ENCODE measurements around the gene SLC19A1.

DNA sequence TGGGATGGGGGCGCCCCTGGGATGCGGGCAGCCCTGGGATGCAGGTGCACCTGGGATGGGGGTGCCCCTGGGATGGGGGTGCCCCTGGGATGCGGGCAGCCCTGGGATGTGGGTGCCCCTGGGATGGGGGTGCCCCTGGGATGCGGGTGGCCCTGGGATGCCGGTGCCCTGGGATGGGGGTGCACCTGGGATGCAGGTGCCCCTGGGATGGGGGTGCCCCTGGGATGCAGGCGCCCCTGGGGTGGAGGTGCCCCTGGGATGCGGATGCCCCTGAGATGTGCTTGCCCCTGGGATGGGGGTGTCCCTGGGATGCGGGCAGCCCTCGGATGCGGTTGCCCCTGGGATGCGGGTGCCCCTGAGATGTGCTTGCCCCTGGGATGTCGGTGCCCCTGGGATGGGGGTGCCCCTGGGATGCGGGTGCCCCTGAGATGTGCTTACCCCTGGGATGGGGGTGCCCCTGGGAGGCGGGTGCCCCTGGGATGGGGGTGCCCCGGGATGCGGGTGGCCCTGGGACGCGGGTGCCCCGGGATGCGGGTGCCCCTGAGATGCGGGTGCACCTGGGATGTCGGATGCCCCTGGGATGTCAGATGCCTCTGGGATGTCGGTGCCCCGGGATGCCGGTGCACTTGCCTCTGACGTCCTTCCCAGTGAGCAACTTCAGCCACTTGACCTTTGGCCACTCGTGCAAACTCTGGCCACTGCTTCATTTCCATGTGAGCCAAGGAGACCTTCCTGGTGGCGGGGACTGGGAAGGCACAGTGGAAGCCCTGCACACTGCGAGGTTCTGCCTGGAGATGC lies 37.3 kb upstream of the SLC19A1 start:
- TF ChIP-seq, protein P1, sequence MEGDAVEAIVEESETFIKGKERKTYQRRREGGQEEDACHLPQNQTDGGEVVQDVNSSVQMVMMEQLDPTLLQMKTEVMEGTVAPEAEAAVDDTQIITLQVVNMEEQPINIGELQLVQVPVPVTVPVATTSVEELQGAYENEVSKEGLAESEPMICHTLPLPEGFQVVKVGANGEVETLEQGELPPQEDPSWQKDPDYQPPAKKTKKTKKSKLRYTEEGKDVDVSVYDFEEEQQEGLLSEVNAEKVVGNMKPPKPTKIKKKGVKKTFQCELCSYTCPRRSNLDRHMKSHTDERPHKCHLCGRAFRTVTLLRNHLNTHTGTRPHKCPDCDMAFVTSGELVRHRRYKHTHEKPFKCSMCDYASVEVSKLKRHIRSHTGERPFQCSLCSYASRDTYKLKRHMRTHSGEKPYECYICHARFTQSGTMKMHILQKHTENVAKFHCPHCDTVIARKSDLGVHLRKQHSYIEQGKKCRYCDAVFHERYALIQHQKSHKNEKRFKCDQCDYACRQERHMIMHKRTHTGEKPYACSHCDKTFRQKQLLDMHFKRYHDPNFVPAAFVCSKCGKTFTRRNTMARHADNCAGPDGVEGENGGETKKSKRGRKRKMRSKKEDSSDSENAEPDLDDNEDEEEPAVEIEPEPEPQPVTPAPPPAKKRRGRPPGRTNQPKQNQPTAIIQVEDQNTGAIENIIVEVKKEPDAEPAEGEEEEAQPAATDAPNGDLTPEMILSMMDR (IDR thresholded peaks at IDR 0.05) = no peak
- no peak for TF ChIP-seq POLR2A (IDR thresholded peaks at IDR 0.05)

Measured in right lobe of liver (tissue), 4 donors.